ENCODE results near the gene TPK1.
"Not testable (repeated sequence)": the region's sequence is repeated elsewhere in the genome, so short reads cannot be mapped to it uniquely, and the experiment has no call there.

TPK1 gene

DNA sequence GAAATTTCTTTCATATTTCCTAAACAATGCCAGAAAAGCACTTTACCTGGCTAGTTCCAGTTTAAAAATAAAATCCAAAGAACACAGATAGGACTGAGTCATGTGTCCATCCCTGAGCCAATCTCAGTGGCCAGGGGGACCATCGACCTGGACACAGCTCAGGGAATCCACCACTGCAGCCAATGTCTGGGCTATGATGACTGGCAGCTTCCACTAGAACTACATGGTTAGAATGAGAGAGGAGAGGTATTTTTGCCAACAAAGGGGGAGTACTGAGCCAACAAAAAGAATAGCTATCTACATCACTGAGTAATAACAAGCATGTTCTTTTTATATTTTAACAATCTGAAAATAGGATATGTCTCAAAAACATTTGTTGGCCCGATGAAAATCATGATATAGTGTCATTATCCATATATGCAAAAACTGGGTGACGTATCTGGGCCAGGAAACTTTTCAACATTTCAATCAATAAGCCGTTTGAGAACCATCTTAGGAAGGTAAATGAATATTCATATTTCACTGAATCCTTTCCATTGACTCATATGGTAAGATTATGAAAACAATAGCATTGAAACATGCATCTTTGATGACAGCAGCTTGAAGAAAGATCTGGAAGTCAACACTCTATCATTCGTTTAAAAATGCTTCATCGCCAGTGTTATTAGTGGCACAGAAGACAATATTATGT is 104.0 kb downstream of the TPK1 start:
- Mint-ChIP-seq H3K4me3 (no peak overlapping the region), H3K27me3 (no peaks in the 10 kb centered on the region), H3K27ac (no peak overlapping the region), H3K36me3 (ENCODE audit: low read depth) (peaks cover 10% of the 10 kb centered on the region), H3K9me3 (no peaks in the 10 kb centered on the region), H3K4me1 (ENCODE audit: low read depth) (no peaks in the 10 kb centered on the region)

DNA sequence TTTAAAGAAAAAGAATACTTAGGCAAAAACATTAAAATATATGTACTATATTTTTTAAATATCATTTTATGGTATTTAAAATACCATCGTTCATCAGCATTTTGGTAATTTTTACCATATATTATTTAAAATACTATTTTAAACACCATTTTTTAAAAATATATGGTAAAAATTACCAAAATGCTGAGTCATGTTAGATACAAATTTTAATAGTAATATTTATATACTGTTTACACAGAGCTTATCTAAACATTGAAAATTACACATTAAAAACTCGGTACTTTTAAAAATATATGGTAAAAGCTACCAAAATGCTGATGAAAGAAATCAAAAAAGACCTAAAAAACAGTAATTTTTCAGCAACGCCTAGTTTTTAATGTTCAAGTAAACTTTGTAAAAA is 105.6 kb downstream of the TPK1 start:
- Mint-ChIP-seq H3K27ac (no peak overlapping the region), H3K27me3 (no peaks in the 10 kb centered on the region), H3K4me3 (no peak overlapping the region), H3K4me1 (ENCODE audit: low read depth) (no peaks in the 10 kb centered on the region), H3K36me3 (ENCODE audit: low read depth) (peaks cover 10% of the 10 kb centered on the region), H3K9me3 (no peaks in the 10 kb centered on the region)

DNA sequence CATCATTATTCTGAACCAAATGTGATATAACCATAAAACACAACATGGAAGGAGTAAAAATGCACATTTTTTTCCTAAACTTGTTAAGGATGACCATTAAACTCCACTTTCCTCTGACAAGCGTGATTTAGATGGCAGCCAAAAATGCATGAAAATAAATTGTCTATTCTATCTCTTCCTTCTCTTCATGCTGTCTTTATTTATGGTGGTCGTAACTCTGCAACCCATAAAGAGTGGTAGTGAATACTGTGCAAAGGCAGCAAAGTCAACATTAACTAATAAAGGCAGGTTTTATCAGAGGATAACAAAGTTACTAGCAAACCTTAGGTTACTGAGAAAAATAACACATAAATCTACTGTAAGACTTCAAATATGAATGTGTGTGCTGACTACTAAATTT is 106.6 kb downstream of the TPK1 start:
- Mint-ChIP-seq H3K4me3 (no peak overlapping the region), H3K4me1 (ENCODE audit: low read depth) (no peaks in the 10 kb centered on the region), H3K36me3 (ENCODE audit: low read depth) (peaks cover 10% of the 10 kb centered on the region), H3K27me3 (no peaks in the 10 kb centered on the region), H3K9me3 (no peaks in the 10 kb centered on the region), H3K27ac (no peak overlapping the region)

DNA sequence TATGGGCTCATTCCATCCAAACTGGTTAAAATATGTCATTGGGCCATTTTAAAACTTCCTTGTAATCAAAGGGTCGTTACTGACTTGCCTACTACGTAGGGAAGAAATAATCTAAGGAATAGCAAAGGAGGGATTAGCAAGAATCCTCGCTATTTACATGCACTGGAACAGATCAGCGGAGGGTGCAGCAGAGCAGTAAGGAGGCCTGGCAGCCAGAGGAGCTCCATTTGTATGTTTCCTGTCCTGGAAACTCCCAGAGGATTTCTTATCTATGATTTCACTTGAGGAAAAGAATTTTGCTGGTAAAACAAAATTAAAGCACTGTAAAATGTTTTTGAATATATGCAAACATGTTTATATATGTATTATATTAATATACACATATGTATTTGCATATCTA is 107.3 kb downstream of the TPK1 start:
- Mint-ChIP-seq H3K27ac (no peak overlapping the region), H3K4me3 (no peak overlapping the region), H3K4me1 (ENCODE audit: low read depth) (no peaks in the 10 kb centered on the region), H3K9me3 (no peaks in the 10 kb centered on the region), H3K27me3 (no peaks in the 10 kb centered on the region), H3K36me3 (ENCODE audit: low read depth) (peaks cover 10% of the 10 kb centered on the region)

DNA sequence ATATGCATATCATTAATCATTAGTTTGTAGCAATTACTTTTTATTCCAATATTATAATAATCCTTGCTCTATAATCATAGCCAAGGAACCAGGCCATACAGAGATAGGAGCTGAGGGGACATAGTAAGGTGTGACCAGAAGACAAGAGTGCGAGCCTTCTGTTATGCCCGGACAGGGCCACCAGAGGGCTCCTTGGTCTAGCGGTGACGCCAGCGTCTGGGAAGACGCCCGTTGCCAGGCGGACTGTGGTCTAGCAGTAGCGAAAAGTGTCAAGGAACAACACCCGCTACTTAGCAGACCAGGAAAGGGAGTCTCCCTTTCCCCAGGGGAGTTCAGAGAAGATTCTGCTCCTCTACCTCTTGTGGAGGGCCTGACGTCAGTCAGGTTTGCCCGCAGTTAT is 109.0 kb downstream of the TPK1 start:
- H3K4me3 Mint-ChIP-seq, H3K9me3 Mint-ChIP-seq: not testable (repeated sequence)

DNA sequence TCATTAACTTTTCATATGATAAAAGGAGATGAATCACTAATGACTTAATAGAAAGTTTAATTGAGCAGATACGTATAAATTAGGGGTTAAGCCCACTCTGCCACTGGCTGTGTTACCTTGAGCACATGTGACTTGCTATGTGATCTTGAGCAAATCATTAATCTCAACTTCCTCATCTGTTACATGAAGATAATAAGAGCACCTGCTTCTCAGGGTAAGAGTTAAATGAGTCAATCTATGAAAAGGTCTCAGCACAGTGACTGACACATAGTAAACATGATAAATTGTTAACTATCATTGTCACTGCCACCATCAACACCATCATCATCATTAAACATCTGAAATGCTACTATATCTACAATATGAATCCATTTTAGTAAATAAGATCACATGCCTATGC is 110.8 kb downstream of the TPK1 start:
- H3K27ac Mint-ChIP-seq, result no peak overlapping the region
- no peaks in the 10 kb centered on the region for H3K9me3 Mint-ChIP-seq
- H3K36me3 Mint-ChIP-seq (ENCODE audit: low read depth), result peaks cover 20% of the 10 kb centered on the region
- H3K4me1 Mint-ChIP-seq (ENCODE audit: low read depth), result no peaks in the 10 kb centered on the region
- no peaks in the 10 kb centered on the region for H3K27me3 Mint-ChIP-seq
- no peak overlapping the region for H3K4me3 Mint-ChIP-seq

More for the DNA sequence above, 109.0 kb downstream of the TPK1 start:
- H3K27me3 Mint-ChIP-seq; H3K27ac Mint-ChIP-seq; H3K4me1 Mint-ChIP-seq (ENCODE audit: low read depth): not testable (repeated sequence)
- H3K36me3 Mint-ChIP-seq (ENCODE audit: low read depth), result peaks cover 19% of the 10 kb centered on the region

DNA sequence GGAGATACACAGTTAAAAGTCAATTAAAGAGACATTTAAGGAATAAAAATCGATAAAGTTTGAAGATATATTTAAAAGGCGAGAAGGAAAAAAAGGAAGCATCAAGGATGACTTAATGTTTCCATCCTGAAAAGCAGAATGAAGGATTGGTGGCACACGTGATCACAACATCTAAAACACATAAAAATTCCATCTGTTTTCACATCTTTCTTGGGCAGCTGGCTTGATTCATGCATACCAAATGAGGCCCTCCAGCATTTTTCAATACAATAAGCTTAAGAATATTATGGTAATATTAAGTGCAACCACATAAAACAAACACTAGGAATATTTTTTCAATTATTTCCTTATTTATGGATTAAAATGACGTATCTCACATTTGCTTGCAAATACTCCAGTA is 112.6 kb downstream of the TPK1 start:
- Mint-ChIP-seq H3K4me1 (ENCODE audit: low read depth) (no peaks in the 10 kb centered on the region), H3K27me3 (no peaks in the 10 kb centered on the region), H3K36me3 (ENCODE audit: low read depth) (peaks cover 28% of the 10 kb centered on the region), H3K4me3 (no peak overlapping the region), H3K9me3 (peaks cover 9% of the 10 kb centered on the region), H3K27ac (no peak overlapping the region)

DNA sequence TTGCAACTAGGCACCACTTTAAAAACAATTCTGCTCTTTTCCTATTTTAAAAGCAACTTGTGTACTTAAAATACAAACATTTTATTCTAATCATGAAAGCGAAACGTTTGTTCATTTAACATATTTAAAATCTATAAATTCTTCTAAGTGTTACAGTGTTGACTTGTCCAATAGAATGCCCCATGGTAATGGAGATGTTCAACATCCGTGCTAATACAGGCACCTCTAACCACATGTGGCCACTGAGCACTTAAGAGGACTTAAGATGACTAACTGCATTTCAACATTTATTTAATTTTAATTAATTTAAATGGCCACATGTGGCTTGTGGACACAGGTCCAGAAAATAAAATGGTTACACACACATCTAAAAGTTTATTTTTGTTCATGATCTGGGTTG is 115.1 kb downstream of the TPK1 start:
- H3K4me3 Mint-ChIP-seq, result no peak overlapping the region
- no peaks in the 10 kb centered on the region for H3K27me3 Mint-ChIP-seq
- no peaks in the 10 kb centered on the region for H3K4me1 Mint-ChIP-seq (ENCODE audit: low read depth)
- H3K9me3 Mint-ChIP-seq, result peaks cover 11% of the 10 kb centered on the region
- H3K27ac Mint-ChIP-seq, result no peak overlapping the region
- H3K36me3 Mint-ChIP-seq (ENCODE audit: low read depth), result peaks cover 24% of the 10 kb centered on the region

DNA sequence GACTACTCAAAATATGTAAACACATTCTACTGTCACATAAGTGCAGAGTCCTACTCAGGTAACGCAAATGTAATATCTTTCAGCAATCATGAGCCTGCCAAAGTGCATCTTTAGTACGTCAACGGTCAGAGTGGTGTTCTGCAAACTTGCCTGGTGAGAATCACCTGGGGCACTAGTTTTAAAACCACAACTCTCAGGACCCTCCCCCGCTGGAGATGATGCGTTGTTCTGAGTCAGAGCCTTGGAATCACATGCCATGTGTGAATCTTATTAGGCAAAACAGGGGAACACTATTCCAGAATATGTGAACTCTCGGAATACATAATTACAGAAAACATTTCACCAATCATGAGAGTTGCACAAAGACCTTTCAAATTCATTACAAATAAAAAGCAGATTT is 115.7 kb downstream of the TPK1 start:
- peaks cover 24% of the 10 kb centered on the region for H3K36me3 Mint-ChIP-seq (ENCODE audit: low read depth)
- peaks cover 11% of the 10 kb centered on the region for H3K9me3 Mint-ChIP-seq
- H3K27me3 Mint-ChIP-seq, result no peaks in the 10 kb centered on the region
- H3K4me3 Mint-ChIP-seq, result no peak overlapping the region
- H3K4me1 Mint-ChIP-seq (ENCODE audit: low read depth), result no peaks in the 10 kb centered on the region
- no peak overlapping the region for H3K27ac Mint-ChIP-seq

DNA sequence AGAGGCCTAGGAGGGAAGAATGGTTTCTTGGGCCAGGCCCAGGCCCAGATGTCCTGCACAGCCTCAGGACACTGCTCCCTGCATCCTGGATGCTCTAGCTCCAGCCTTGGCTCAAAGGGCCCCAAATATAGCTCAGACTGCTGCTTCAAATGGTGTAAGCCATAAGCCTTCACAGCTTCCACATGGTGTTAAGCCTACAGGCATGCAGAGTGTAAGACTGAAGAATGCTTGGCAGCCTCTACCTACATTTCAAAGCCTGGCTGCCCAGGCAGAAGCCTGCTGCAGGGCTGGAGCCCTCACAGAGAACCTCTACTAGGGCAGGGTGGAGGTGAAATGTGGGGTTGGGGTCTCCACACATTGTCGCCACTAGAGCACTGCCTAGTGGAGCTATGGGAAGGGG is 118.1 kb downstream of the TPK1 start:
- no peaks in the 10 kb centered on the region for H3K27me3 Mint-ChIP-seq
- H3K4me3 Mint-ChIP-seq, result no peak overlapping the region
- peaks cover 11% of the 10 kb centered on the region for H3K9me3 Mint-ChIP-seq
- no peaks in the 10 kb centered on the region for H3K4me1 Mint-ChIP-seq (ENCODE audit: low read depth)
- H3K36me3 Mint-ChIP-seq (ENCODE audit: low read depth), result peaks cover 24% of the 10 kb centered on the region
- H3K27ac Mint-ChIP-seq, result no peak overlapping the region

DNA sequence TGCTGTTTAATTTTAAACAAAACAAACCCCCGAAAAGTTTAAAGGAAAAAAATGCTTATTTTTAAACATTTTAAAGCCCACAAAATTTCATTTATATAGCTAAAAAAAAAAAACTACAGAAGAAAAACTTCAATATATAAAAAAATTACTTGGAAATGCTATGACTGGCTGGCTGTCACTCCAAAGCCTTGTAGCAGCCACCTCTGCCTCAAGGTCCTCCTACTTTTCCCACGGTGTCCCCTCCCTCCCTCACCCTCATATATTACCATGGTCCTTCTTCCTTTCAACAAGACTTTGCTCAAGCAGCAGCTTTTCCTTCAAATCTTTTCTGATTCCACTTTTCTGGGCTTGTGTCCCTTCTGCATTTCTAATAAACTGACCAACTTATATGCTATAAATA is 122.0 kb downstream of the TPK1 start:
- Mint-ChIP-seq H3K9me3 (peaks cover 15% of the 10 kb centered on the region), H3K4me3 (no peak overlapping the region)

DNA sequence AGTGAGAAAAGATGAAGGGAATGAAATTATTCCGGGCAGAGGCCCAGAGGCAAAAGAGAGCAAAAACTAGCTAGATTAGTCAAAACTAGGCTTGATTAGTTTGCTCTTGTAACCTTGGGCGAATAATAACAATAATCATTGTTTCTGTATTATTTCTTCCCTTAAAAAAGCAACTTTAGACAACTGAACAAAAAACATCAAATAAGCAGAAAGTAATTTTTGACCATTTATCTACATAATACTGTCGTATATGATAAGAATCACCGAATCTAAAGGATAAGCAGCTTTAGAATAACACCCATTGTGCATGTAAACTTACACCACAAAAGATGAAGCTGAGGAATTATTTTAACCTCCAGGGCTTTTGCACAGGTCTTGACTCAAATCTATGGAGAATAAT is 125.1 kb downstream of the TPK1 start:
- Mint-ChIP-seq H3K9me3 (peaks cover 7% of the 10 kb centered on the region), H3K27me3 (no peaks in the 10 kb centered on the region)

More for the DNA sequence above, 122.0 kb downstream of the TPK1 start:
- no peak overlapping the region for H3K27ac Mint-ChIP-seq
- no peaks in the 10 kb centered on the region for H3K4me1 Mint-ChIP-seq (ENCODE audit: low read depth)
- peaks cover 20% of the 10 kb centered on the region for H3K36me3 Mint-ChIP-seq (ENCODE audit: low read depth)
- no peaks in the 10 kb centered on the region for H3K27me3 Mint-ChIP-seq

DNA sequence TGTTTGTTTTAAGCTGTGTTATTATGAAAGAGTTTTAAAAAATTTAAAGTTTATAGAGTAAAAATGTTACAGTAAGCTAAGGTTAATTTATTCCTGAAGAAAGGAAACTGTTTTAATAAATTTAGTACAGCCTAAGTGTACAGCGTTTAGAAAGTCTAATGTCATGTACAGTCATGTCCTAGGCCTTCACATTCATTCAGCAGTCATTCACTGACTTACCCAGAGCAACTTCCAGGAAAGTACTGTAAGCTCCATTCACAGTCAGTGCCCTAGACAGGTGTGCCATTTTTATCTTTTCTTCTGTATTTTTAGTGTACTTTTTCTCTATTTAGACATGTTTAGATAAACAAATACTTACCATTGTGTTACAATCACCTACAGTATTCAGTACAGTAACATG is 126.8 kb downstream of the TPK1 start:
- no peak overlapping the region for H3K4me3 Mint-ChIP-seq
- no peak overlapping the region for H3K27ac Mint-ChIP-seq
- H3K27me3 Mint-ChIP-seq, result no peaks in the 10 kb centered on the region
- peaks cover 22% of the 10 kb centered on the region for H3K36me3 Mint-ChIP-seq (ENCODE audit: low read depth)
- H3K9me3 Mint-ChIP-seq, result peaks cover 12% of the 10 kb centered on the region
- H3K4me1 Mint-ChIP-seq (ENCODE audit: low read depth), result no peaks in the 10 kb centered on the region

More for the DNA sequence above, 125.1 kb downstream of the TPK1 start:
- Mint-ChIP-seq H3K4me3 (no peak overlapping the region), H3K36me3 (ENCODE audit: low read depth) (peaks cover 11% of the 10 kb centered on the region), H3K27ac (no peak overlapping the region), H3K4me1 (ENCODE audit: low read depth) (no peaks in the 10 kb centered on the region)

DNA sequence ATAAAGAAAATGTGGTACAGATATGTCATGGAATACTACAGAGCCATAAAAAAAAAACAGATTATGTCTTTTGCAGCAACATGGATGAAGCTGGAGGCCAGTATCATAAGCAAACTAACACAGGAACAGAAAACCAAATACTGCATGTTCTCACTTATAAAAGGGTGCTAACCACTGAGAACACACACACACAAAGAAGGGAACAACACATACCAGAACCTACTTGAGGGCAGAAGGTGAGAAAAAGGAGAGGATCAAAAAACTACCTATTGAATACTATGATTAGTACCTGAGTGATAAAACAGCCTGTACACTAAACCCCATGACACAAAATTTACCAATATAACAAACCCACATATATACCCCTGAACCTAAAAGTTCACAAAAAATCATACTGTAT is 144.6 kb downstream of the TPK1 start:
- Mint-ChIP-seq H3K36me3 (ENCODE audit: low read depth) (peaks cover 6% of the 10 kb centered on the region), H3K4me1 (ENCODE audit: low read depth) (no peaks in the 10 kb centered on the region), H3K27me3 (no peaks in the 10 kb centered on the region), H3K4me3 (no peak overlapping the region), H3K9me3 (no peaks in the 10 kb centered on the region), H3K27ac (no peak overlapping the region)

DNA sequence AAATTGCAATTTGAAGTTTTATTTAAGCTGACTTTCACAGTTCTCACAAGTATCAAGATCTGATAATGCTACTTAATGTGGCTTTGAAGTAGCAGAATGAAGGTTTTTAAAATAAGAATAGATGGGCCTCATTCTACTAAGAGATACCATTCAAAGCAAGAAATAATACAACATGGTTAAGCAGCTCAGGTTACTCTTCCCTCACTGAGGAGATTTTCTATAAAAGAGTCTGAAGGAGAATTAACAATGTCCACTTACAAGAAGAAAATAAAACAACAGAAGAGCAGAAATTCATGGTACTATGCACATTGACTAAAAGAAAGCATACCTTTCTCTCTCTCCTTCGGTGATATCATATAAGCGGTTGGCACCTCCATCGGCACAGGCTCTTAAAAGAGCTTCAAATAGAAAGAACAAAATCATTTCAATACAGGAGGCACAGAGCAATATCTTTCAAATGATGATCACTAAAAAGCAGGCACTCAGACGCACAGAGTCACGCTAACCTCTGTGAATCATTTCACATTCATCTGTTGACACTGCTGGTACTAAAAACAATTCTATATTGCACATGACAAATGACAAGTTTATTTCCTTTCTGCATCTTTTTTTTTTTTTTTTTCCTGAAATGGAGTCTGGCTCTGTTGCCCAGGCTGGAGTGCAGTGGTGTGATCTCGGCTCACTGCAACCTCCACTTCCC is 153.1 kb downstream of the TPK1 start:
- H3K4me3 Mint-ChIP-seq, result no peak overlapping the region
- no peaks in the 10 kb centered on the region for H3K4me1 Mint-ChIP-seq (ENCODE audit: low read depth)
- H3K27ac Mint-ChIP-seq, result no peak overlapping the region
- no peaks in the 10 kb centered on the region for H3K9me3 Mint-ChIP-seq
- H3K36me3 Mint-ChIP-seq (ENCODE audit: low read depth), result no peaks in the 10 kb centered on the region
- H3K27me3 Mint-ChIP-seq, result no peaks in the 10 kb centered on the region

DNA sequence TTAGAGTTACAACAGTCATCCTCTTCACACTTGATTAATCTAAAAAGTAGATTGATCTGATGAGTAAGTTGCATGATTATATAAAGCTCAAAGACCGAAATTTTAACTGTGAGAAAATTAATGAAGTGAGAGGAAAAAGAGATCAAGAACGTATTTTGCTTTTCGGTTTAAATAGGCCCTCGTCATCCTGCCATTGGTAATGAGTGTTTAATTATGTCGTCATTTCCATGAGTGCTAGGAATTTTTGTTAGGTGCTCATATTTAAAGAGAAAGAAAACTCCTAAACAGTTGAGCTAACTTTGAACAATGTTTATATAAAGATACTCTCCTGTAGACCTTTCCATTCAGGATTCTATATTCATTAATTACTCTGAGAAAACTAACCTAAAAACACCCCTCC is 159.4 kb downstream of the TPK1 start:
- Mint-ChIP-seq H3K27ac (no peak overlapping the region), H3K36me3 (ENCODE audit: low read depth) (no peaks in the 10 kb centered on the region), H3K27me3 (no peaks in the 10 kb centered on the region), H3K4me3 (no peak overlapping the region), H3K4me1 (ENCODE audit: low read depth) (no peaks in the 10 kb centered on the region), H3K9me3 (no peaks in the 10 kb centered on the region)

All from stimulated activated naive CD8-positive, alpha-beta T cell treated with anti-CD3 and anti-CD28 coated beads, Interleukin-15, Interleukin-2, amounts not matched to agents 100 ng/mL and 50 ng/mL, for 24 hours (primary cell).